GM12878 (cell line): ENCODE results near the gene TMEM175. TPM values are rescaled to one million over a fixed set of nuclear protein-coding genes. Genes with fewer than 3 reads are reported as not detected.

Experiments used
- ATAC-seq: fragments of 200-7000 bp; cut with Tn5 transposase; 3 replicates; pipeline ENCODE4 v1.9.1; 2020; ENCODE audit warnings: mild to moderate bottlenecking, moderate library complexity
- BruUV-seq: library from RNA; stranded (reverse); fragments of 400-500 nt; replicated peaks from 2 replicates; lab custom pipeline; 2021; lab: Mats Ljungman, UMichigan
- CTCF ChIA-PET: fragments of 300-600 bp; sonication (Branson Sonifier 250); formaldehyde crosslinking; extraction: SDS; loops from one replicate; lab custom pipeline; 2021; ENCODE audit warnings: inconsistent platforms; lab: Yijun Ruan, JAX
- POLR2A ChIA-PET: fragments of 350-600 bp; formaldehyde crosslinking; extraction: SDS; loops from one replicate; lab custom pipeline; 2021; ENCODE audit warnings: inconsistent platforms; lab: Charles Lee
- RAD21 ChIA-PET: fragments of 300-600 bp; sonication (Branson Sonifier 250); formaldehyde crosslinking; loops from one replicate; lab custom pipeline; 2023; ENCODE audit warnings: antibody characterized with exemption; ENCODE audit not compliant: unreplicated experiment; lab: Charles Lee
- SMC1A ChIA-PET: fragments of 300-600 bp; sonication (Branson Sonifier 250); formaldehyde crosslinking; loops from one replicate; lab custom pipeline; 2023; ENCODE audit not compliant: unreplicated experiment, uncharacterized antibody; lab: Charles Lee
- DNase-seq: peaks from one replicate; pipeline ENCODE4 v3.0.0-alpha.2; 2011; ENCODE audit warnings: low read depth, low spot score
- FAIRE-seq: peaks from 3 replicates; lab custom pipeline; 2011; peaks lifted over from hg19 to GRCh38; lab: Jason Lieb, UNC
- H2AFZ ChIP-seq: 2 replicates; pipeline ENCODE4 v1.6.0; 2011; ENCODE audit warnings: low read depth, low read length, control low read depth; ENCODE audit not compliant: control insufficient read depth
- H3K27ac ChIP-seq: 2 replicates; pipeline ENCODE4 v1.5.1; 2011; ENCODE audit warnings: control low read depth; ENCODE audit not compliant: control insufficient read depth, insufficient read depth
- H3K27me3 ChIP-seq, 2 experiments: replicated peaks in 1 of 2; 2 replicates each; pipeline versions ENCODE4 v1.6.0 to v1.6.1; 2011; ENCODE audit warnings: low read length in 1 of 2; ENCODE audit not compliant: control insufficient read depth in 2 of 2, insufficient read depth in 2 of 2
- H3K36me3 ChIP-seq, 2 experiments: 2 replicates each; pipeline ENCODE4 v1.5.1; 2011; ENCODE audit warnings: low read length in 1 of 2; ENCODE audit not compliant: control insufficient read depth in 2 of 2, insufficient read depth in 2 of 2
- H3K4me1 ChIP-seq: 2 replicates; pipeline ENCODE4 v1.6.1; 2011; ENCODE audit warnings: mild to moderate bottlenecking, low read length, moderate library complexity, mixed read lengths; ENCODE audit not compliant: control insufficient read depth, insufficient read depth
- H3K4me2 ChIP-seq: 2 replicates; pipeline ENCODE4 v1.6.0; 2011; ENCODE audit warnings: control low read depth; ENCODE audit not compliant: control insufficient read depth, insufficient read depth
- H3K4me3 ChIP-seq: fragments of 200-600 bp; sonication (generic); 2 replicates; pipeline ENCODE4 v1.5.1; 2016
- H3K79me2 ChIP-seq: 2 replicates; pipeline ENCODE4 v1.6.0; 2011; ENCODE audit warnings: low read length; ENCODE audit not compliant: control insufficient read depth, insufficient read depth
- H3K9ac ChIP-seq: 2 replicates; pipeline ENCODE4 v1.8.0; 2011; ENCODE audit warnings: low read length, control low read depth, mixed read lengths; ENCODE audit not compliant: control insufficient read depth, insufficient read depth
- H3K9me3 ChIP-seq: replicated peaks from 3 replicates; pipeline ENCODE4 v1.5.1; 2011; ENCODE audit warnings: mild to moderate bottlenecking, low read length; ENCODE audit not compliant: control insufficient read depth, insufficient read depth
- H4K20me1 ChIP-seq: 2 replicates; pipeline ENCODE4 v1.6.0; 2011; ENCODE audit not compliant: control insufficient read depth, insufficient read depth
- BHLHE40 ChIP-seq, 2 experiments: fragments of 450-650 bp in 1 of 2; IDR thresholded peaks; 2 replicates each; pipeline ENCODE4 v1.6.1; 2011 to 2017; ENCODE audit warnings: low read depth in 2 of 2, borderline replicate concordance in 1 of 2, improper control_type of control experiment in 1 of 2, low read length in 1 of 2, mild to moderate bottlenecking in 1 of 2
- RUNX3 ChIP-seq: IDR thresholded peaks from 2 replicates; pipeline ENCODE4 v1.6.1; 2012; ENCODE audit warnings: low read length, inconsistent platforms
- YY1 ChIP-seq: IDR thresholded peaks from 2 replicates; pipeline ENCODE4 v1.6.1; 2011; ENCODE audit warnings: low read depth, mild to moderate bottlenecking, low read length
- WGBS: methylation state at CpG from one replicate; pipeline ENCODE4 v1.1.6; 2016; ENCODE audit warnings: low lambda C conversion rate; ENCODE audit not compliant: insufficient replicate concordance, insufficient coverage; ENCODE audit errors: missing lambda C conversion rate; 5-methylcytosine and 5-hydroxymethylcytosine counted together
- in situ Hi-C: fragments of 300-500 bp; cut with MboI; formaldehyde crosslinking; loops from 9 replicates; pipeline ENCODE4 v1.14.3; 2018; ENCODE audit warnings: mixed read lengths
- intact Hi-C: fragments of 100-400 bp; cut with micrococcal nuclease; formaldehyde crosslinking; loops from one replicate; pipeline ENCODE4 v1.14.2; 2022; ENCODE audit not compliant: unreplicated experiment
- polyA plus RNA-seq, 11 experiments: library from polyadenylated mRNA; depleted of rRNA in 4 of 11; unstranded in 6 of 11; stranded (reverse) in 5 of 11; fragments of >200 nt; fragmentation: Nextera tagmentation in 4 of 11; fragmentation: Illumina TruSeq in 1 of 11; extraction: Ambion mirVana in 4 of 11; extraction: Trizol in 1 of 11; gene quantifications; 1 replicate in 1 of 11; 2 replicates in 10 of 11; pipeline versions ENCODE4 v1.2.1 to v1.2.3, GENCODE V29; 2011 to 2016; ENCODE audit warnings: inconsistent platforms in 2 of 11, missing spikeins in 2 of 11, low read depth in 1 of 11
- total RNA-seq, 4 experiments: library from RNA; depleted of rRNA in 3 of 4; stranded (reverse); fragments of >200 nt in 3 of 4; fragmentation: Illumina TruSeq in 1 of 4; extraction: Trizol in 1 of 4; gene quantifications; 2 replicates each; pipeline versions ENCODE4 v1.2.1 to v1.2.3, GENCODE V29; 2013 to 2021
- TF ChIP-seq, protein P1 (sequence below): fragments of 450-650 bp; IDR thresholded peaks from 2 replicates; pipeline ENCODE4 v1.6.1; 2016; ENCODE audit warnings: mild to moderate bottlenecking
- TF ChIP-seq, protein P2 (sequence below): IDR thresholded peaks from 2 replicates; pipeline ENCODE4 v1.6.1; 2012; ENCODE audit warnings: low read depth, low read length, improper control_type of control experiment

TMEM175 gene
- total and polyA plus RNA-seq, 10 of the 15 experiments (the other 5 are each of a cell fraction or from before 2014, with no cell fraction given), result 0.11 to 39.5 (median 22.3) TPM

DNA sequence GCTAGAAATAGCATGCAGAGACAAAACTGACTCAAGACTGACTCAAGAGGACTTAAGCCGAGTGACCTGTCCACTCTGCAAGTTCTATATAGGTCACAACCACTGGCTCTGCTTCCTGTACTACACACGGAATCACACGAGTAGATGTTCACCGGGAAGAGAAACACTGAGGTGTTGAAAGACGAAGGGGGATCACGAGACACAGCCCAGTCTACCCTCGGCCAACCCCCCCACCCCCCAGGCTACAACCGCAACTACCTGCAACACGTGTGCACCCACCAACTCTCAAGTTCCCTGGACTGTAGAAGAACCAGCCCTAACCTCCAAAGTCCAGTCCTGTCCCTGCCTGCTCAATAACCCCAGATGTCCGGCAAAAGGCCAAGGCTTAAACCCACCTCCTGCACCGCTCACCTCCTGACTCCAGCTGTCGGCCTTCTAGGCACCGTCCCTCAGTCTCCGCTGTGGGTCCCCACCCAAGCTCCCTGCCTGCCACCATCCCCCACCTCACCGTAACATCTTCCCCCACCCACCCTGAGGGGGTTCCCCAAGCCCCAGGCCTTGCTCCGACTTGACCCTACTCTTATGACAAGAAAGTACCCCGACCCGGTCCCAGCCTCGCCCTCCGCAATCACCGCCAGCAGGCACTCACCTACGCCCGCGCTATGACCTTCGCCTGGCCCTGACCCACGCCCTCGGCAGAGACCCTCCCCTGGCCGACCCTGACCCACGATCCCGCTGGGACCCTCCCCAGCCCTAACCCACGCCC, 883 bp upstream of the TMEM175 start:
- no peak for DNase-seq
- 7% methylated on average over 22 of the region's 31 CpGs for WGBS
- ChIA-PET RAD21 (interaction anchor here (1.2 to 8.6 kb wide), 5 partner anchors 8 to 416 kb away, joined by 3 to 48 read pairs (median 3); partner anchors contain the start of genes IDUA and UVSSA), SMC1A (interaction anchor here (0.9 to 1.1 kb wide), 2 partner anchors 10 to 55 kb away, joined by 3 read pairs; partner anchors contain the start of gene IDUA)
- H3K27ac ChIP-seq, result peak overlapping the region; percentile 90
- H3K79me2 ChIP-seq, result peaks cover 45% of the 10 kb centered on the region
- peak overlapping the region; percentile 89 for H3K9ac ChIP-seq
- peak; percentile 22 for ATAC-seq
- in situ Hi-C loops (no loop called here), intact Hi-C loops (loop anchor here (10.0 kb wide), 1 partner anchor 257 kb away; the partner anchor contains the start of genes ATP5ME and MYL5)
- H3K4me2 ChIP-seq, result peak overlapping the region; percentile 85
- peaks cover 12% of the 10 kb centered on the region; the same call in 1 of the 2 replicates for H4K20me1 ChIP-seq
- no peaks in the 10 kb centered on the region for H3K27me3 ChIP-seq
- peak overlapping the region; percentile 81 for H3K4me3 ChIP-seq
- TF ChIP-seq, protein P1, sequence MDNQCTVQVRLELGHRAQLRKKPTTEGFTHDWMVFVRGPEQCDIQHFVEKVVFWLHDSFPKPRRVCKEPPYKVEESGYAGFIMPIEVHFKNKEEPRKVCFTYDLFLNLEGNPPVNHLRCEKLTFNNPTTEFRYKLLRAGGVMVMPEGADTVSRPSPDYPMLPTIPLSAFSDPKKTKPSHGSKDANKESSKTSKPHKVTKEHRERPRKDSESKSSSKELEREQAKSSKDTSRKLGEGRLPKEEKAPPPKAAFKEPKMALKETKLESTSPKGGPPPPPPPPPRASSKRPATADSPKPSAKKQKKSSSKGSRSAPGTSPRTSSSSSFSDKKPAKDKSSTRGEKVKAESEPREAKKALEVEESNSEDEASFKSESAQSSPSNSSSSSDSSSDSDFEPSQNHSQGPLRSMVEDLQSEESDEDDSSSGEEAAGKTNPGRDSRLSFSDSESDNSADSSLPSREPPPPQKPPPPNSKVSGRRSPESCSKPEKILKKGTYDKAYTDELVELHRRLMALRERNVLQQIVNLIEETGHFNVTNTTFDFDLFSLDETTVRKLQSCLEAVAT, result 0 out of 2 replicates have a peak, but pooled peaks have one; percentile 8
- peak; percentile 53; the same call in 1 of the 2 replicates for TF ChIP-seq RUNX3
- TF ChIP-seq BHLHE40 (IDR thresholded peaks at IDR 0.05; ENCODE audit: borderline replicate concordance in 1 of 2, low read depth in 2 of 2, low read length in 1 of 2), result peak; percentile 46 to 76; a peak in 3 of 4 replicates
- TF ChIP-seq, protein P2, sequence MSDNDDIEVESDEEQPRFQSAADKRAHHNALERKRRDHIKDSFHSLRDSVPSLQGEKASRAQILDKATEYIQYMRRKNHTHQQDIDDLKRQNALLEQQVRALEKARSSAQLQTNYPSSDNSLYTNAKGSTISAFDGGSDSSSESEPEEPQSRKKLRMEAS, result no peak
- no peak for TF ChIP-seq YY1
- TF ChIP-seq, all 136 proteins: peak for 3
- peak; percentile 18 for FAIRE-seq
- H3K4me1 ChIP-seq, result peaks cover 21% of the 10 kb centered on the region
- peaks cover 0 to under 1% of the 10 kb centered on the region in 2 experiments; a peak in 2 of 4 replicates for H3K36me3 ChIP-seq
- no peak overlapping the region; the same call in 1 of the 2 replicates for H2AFZ ChIP-seq
- CTCF ChIA-PET, result interaction anchor here (1.3 to 1.5 kb wide), 3 partner anchors 9 to 55 kb away, joined by 5 to 6 read pairs (median 6); partner anchors contain the start of gene IDUA
- TSS peak; percentile 82 for BruUV-seq
- POLR2A ChIA-PET, result interaction anchor here (0.7 to 1.9 kb wide), 5 partner anchors 8 to 150 kb away, joined by 3 to 15 read pairs (median 6); no protein-coding TSS in a partner anchor
- no peaks in the 10 kb centered on the region for H3K9me3 ChIP-seq
